Activated CD4-positive, CD25-positive, alpha-beta regulatory T cell (primary cell): Measurements from ENCODE around the gene H2AZ2.
"Not testable (repeated sequence)": the region's sequence is repeated elsewhere in the genome, so short reads cannot be mapped to it uniquely, and the experiment has no call there.

Experiments used
- DNase-seq, 4 experiments: peaks; one replicate each; lab custom pipeline; 2025; lab: John Stamatoyannopoulos, UW

H2AZ2 gene

DNA sequence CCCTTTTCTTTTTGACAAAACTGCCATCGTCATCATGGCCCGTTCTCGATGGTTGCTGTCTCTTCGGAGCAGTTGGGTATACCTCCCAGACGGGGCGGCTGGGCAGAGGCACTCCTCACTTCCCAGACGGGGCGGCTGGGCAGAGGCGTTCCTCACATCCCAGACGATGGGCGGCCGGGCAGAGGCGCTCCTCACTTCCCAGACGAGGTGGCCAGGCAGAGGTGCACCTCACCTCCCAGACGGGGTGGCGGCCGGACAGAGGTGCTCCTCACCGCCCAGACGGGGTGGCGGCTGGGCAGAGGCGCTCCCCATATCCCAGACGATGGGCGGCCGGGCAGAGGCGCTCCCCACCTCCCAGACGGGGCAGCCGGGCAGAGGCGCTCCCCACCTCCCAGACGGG lies 22.9 kb upstream of the H2AZ2 start:
- not testable (repeated sequence) for DNase-seq

DNA sequence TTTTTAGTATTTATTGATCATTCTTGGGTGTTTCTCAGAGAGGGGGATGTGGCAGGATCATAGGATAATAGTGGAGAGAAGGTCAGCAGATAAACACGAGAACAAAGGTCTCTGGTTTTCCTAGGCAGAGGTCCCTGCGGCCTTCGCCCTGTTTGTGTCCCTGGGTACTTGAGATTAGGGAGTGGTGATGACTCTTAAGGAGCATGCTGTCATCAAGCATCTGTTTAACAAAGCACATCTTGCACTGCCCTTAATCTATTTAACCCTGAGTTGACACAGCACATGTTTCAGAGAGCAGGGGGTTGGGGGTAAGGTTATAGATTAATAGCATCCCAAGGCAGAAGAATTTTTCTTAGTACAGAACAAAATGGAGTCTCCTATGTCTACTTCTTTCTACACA lies 22.4 kb upstream of the H2AZ2 start:
- DNase-seq, result not testable (repeated sequence)

GRCh38 chr7:44867073-44867995 lies 19.4 kb upstream of the H2AZ2 start:
- no peak for DNase-seq

DNA sequence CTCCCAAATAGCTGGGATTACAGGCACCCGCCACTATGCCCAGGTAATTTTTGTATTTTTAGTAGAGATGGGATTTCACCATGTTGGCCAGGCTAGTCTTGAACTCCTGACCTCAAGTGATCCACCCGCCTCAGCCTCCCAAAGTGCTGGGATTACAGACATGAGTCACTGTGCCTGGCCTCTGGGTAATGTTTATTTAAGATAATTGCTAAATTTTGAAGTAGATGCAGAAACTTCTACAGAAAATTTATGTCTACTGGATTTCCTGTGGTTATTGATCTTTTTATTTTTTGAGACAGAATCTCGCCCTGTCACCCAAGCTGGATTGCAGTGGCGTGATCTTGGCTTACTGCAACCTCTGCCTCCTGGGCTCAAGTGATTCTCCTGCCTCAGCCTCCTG lies 14.1 kb upstream of the H2AZ2 start:
- DNase-seq, result not testable (repeated sequence)

- no peak for DNase-seq
These were observed 10.3 kb upstream of the H2AZ2 start for GRCh38 chr7:44858161-44858560.

DNA sequence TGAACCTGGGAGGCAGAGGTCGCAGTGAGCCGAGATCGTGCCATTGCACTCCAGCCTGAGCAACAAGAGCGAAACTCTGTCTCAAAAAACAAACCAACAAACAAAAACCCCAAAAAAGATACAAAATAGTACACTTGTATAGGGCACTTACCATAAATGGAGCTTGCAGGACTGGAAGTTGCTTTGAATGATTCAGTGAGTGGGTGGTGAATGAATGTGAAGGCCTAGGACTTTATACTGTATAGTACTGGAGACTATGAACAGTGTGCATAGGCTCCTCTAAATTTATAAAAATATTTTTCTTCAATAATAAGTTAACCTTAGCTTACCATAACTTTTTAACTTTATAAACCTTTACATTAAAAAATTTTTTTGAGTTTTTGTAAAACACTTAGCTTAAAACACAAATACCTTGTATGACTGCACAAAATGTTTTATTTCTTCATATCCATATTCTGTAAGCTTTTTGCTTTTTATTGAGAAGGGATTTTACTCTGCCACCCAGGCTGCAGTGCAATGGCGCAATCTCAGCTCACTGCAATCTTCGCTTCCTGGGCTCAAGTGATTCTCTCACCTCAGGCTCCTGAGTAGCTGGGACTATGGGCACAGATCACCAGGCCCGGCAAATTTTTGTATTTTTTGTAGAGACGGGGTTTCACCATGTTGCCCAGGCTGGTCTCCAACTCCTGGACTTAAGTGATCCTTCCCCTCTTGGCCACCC lies 6.9 kb upstream of the H2AZ2 start:
- DNase-seq, result no peak

GRCh38 chr7:44853391-44853790 lies 5.5 kb upstream of the H2AZ2 start:
- no peak for DNase-seq

DNA sequence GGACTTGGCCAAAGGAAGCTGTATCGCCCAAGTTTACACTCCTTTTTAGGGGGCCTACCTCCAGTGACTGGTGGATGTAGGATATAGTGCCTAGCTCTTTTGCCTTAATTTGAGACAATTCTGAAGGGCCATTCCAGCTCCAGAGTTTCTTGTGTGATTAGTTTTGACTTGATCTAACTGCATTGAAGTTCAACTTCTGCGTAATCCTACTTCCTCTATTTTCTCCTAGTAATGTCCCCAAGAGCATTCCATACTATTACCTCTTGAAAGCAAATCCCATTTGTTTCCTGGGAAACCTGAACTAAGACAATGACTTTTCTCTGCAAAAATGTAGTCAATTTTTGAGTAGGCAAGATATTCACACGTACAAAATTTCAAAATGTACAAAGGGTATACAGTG lies 4.7 kb upstream of the H2AZ2 start:
- no peak for DNase-seq

DNA sequence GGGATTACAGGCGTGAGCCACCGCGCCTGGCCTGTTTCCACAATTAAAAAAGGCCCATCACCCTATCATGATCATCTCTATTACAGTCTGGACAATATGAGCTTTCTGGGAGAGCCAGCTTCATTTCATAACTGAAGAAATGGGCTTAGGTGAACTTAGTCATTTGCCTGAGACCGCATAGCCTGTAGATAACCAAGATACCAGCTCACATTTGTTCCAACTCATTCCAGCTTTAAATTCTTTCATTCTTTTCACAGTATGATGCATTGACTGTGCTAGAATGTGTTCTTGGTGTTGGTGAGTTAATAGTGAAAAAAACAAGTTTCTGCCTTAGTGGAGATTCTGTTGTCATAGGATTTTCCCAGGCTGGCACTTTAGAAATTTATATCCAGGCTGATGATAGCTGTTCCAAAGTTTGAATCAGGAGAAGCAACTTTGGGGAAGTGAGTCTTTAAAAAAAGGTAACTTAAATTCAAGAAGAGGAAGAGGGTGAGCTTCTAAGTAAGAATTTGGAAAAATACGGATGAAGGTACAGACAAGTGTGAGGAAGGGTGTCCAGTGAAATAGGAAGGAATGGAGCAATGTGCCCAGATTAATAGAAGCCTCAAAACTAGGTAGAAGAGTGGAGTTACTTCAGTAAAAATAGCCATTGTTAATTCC lies 2.1 kb upstream of the H2AZ2 start:
- DNase-seq, result no peak

GRCh38 chr7:44849259-44849884 lies 1.5 kb upstream of the H2AZ2 start:
- DNase-seq, result no peak

GRCh38 chr7:44847509-44847919 lies 373 bp downstream of the H2AZ2 start:
- peak; percentile 71 to 87 (median 76) for DNase-seq

DNA sequence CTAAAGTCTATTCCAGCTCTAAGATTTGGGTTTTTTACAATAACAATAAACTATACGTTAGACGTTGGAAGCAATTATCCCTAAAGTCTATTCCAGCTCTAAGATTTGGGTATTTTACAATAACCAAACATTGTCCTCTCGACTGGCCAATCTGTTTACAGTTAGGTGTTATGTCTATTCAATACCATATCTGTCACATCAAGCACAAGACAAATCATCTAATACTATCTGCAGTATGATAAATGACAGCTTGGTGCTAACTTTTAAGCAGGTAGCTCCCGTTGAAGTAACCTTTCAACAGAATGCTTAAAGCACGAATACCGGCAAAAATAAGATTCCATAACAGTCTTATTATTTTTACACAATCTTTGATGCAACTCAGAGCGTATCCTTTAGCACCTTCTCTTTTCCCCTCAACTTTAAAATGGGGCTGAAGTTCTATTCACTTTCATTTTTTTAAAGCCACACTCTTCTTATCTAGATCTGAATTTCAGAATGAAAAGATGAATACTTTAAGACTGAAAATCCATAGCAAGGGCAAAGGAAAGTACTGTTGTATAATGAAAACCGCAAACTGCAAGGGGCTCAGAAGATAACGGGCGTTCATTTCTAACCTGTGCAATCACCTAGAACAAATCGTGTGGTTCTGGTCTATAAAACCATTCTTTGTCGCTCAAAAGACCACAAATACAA lies 925 bp downstream of the H2AZ2 start:
- no peak for DNase-seq

DNA sequence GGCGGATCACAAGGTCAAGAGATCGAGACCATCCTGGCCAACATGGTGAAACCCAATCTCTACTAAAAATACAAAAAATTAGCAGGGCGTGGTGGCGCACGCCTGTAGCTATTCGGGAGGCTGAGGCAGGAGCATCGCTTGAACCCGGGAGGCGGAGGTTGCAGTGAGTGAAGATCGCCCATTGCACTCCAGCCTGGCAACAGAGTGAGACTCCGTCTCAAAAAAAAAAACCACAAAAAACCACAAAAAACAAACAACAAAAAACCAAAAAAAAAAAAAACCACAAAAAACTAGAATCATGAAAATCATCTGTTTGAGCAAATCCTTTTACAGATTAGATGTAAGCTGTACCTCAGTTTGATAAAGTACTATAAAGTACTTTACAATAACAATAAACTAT lies 1.5 kb downstream of the H2AZ2 start:
- not testable (repeated sequence) for DNase-seq

GRCh38 chr7:44845451-44845850 lies 2.4 kb downstream of the H2AZ2 start:
- DNase-seq, result no peak

GRCh38 chr7:44843440-44843839 lies 4.4 kb downstream of the H2AZ2 start:
- not testable (repeated sequence) for DNase-seq

DNA sequence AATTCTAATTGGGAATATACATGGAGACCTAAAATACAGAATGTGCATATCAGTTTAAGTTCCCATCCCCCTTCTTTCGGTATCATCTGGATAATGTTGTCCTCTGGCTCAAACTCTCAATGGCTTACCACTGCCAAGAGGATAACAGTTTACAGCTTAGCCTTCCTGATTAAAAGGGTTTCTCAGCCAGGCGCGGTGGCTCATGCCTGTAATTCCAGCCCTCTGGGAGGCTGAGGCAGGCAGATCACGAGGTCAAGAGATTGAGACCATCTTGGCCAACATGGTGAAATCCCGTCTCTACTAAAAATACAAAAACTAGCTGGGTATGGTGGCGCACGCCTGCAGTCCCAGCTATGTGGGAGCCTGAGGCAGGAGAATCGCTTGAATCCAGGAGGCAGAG lies 5.2 kb downstream of the H2AZ2 start:
- DNase-seq, result not testable (repeated sequence)

DNA sequence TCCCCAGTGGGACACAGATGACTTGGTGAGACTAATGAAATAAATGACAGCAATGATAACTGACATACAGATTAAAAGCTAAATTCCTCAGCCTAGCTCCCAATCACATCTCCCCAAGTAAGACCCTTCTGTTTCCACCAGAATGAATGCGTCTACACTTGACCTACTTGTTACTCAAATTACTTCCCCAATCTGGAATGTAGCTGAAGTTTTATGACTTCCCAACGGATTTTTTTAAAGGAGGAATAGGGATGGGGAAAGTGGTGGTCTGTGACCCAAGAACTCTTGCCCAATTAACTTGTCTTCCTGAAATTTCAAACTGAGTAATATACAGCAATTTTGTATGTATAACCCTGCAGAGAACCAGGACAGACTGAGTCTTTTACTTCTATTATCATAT lies 9.1 kb downstream of the H2AZ2 start:
- DNase-seq, result no peak

- DNase-seq, result no peak
These were observed 20.3 kb downstream of the H2AZ2 start for GRCh38 chr7:44827567-44827966.

GRCh38 chr7:44824894-44825526 lies 22.9 kb downstream of the H2AZ2 start:
- DNase-seq, result no peak

GRCh38 chr7:44823255-44823781 lies 24.6 kb downstream of the H2AZ2 start:
- no peak for DNase-seq

GRCh38 chr7:44819292-44819691 lies 28.6 kb downstream of the H2AZ2 start:
- DNase-seq, result no peak
